ENCODE measurements around the gene ADIG.
A peak's percentile ranks its signal among the peaks of the same experiment; 100 is the strongest.
"Not testable (repeated sequence)": the region's sequence is repeated elsewhere in the genome, so short reads cannot be mapped to it uniquely, and the experiment has no call there.

ADIG gene

DNA sequence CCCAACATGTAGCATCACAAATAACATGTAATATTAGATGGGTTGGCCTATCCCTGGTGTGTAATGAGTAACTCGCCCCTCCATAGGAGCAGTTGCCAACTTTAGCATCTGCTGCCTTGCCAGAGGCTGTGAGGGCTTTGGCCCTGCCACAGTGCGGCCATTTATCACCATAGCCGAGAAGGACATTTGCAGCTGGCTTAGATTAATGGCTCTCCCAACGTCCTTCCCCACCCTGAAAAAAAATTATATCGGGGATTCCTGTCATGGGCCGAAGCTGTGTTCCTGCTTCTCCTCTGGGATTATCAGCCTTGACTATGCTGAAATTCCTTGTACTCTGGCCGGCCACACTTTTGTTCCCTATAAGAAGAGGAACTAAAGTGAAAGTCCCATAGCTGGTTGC is 7.6 kb upstream of the ADIG start:
- DNase-seq (ENCODE audit: low spot score), result no peak

DNA sequence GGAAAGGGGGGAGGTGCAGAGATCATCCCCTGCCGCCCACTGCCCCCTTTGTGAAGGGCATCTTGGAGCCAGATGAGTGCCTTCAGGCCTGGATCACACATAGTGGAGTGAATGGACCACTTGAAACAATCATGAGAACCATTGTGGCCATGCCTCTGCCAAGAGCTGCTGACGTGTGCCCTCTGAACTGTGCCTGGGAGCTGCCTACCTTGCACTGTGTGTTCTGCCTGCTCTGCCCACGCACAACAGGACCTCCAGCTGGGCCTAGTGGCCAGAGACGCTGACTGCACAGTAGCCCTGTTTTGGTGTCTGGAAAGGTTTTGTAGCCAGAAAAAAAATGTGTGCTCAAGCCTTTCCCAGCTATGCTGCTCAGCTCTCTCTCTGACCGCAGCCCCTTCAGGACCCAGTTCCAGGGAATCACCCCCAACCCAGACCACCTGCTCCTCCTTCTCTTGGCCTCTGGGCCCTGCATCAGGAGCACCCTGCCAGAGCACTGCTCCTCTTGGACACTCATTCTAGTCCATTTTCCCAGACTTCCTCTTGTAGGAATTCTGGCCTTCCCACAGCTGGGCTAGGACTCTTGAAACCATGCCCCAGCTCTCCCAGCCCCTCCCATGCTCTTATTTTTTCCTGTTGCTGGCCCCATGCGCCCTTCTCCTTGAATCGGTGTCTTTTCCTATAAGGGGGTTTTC is 1.6 kb upstream of the ADIG start:
- no peak for DNase-seq (ENCODE audit: low spot score)

DNA sequence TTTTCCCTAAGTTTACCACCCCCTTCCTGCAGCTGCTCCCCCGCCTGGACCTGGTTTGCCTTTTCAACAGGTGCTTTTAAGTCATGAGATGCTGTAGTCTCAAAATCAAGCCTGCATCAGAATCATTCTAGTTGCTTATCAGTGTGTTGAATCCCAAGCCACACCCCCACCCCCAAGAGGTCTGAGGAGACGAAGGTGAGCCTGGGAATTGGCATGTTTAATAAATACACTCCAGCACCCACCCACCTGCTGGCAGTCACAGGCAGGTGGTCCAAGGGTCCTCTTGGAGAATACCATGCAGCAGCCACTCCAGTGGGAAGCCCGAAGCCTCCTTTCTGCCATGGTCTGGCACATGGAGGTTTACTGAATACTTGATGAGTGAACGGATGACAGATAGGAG is 1.1 kb upstream of the ADIG start:
- no peak for DNase-seq (ENCODE audit: low spot score)

DNA sequence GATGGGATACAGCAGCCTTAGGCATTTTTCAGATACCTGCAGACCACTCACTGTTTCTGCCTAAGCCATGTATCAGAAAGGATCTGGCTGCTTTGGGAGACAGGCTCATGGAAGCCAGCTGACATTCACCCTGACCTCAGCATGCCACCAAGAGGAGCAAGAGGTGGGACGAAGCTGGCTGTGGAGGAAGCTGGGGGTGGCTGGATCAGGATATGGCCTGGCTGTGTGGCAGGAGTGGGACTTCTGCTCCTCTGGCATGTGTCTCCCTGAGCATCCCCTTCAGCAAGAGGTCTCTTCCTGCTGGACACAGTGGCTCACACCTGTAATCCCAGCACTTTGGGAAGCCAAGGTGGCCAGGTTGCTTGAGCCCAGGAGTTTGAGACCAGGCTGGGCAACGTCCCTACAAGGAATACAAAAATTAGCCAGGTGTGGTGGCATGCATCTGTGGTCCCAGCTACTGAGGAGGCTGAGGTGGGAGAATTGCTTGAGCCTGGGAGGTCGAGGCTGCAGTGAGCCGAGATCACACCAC is 897 bp downstream of the ADIG start:
- DNase-seq (ENCODE audit: low spot score), result no peak

DNA sequence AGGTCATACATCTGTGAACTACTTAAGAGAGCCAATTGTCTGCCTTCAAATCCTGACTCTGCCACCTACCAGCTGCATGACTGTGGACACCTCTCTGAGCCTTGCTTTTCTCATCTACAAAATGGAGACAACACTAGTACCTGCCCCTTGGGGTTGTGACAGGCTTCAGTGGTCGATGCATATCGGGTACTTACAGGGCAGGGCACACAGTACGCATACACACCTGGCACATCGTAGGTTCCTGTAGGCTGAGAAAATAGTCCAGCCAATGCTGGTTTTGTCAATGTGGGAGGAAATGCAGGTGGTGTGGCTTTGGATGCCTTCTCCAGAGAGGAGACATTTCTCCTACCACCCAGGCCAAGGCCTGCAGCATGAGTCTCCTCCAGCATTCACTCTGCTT is 2.3 kb downstream of the ADIG start:
- DNase-seq (ENCODE audit: low spot score), result no peak

DNA sequence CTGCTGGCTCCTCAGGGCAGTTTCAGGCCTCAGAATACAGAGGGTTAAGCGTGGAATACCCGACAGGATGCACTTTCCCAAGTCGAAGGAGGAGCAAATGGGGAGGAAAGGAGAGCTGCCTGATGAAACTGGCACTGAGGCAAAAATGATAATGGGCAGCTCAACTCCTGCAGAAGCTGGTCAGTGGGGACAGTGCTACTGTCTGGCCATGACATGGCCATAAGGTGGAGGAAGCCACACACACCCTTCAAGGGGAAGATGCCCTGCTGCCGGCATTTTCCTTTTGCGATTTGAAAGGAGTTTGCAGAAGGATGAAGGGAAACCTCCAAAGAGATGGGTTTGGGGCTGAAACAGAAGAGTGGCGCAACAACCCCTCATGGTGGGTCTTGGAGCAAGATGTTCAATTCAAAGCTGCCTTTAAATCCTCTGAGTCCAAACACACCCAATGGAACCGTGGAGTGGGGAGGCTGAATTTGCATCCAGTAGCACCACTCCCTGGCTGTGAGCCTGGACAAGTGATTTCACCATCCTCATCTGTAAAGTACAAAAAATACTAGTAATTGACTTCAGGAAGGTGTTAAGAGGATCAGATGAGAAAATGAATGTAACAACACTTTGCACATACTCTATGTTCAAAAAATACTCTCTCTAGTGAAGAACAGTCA is 3.2 kb downstream of the ADIG start:
- DNase-seq (ENCODE audit: low spot score), result no peak

DNA sequence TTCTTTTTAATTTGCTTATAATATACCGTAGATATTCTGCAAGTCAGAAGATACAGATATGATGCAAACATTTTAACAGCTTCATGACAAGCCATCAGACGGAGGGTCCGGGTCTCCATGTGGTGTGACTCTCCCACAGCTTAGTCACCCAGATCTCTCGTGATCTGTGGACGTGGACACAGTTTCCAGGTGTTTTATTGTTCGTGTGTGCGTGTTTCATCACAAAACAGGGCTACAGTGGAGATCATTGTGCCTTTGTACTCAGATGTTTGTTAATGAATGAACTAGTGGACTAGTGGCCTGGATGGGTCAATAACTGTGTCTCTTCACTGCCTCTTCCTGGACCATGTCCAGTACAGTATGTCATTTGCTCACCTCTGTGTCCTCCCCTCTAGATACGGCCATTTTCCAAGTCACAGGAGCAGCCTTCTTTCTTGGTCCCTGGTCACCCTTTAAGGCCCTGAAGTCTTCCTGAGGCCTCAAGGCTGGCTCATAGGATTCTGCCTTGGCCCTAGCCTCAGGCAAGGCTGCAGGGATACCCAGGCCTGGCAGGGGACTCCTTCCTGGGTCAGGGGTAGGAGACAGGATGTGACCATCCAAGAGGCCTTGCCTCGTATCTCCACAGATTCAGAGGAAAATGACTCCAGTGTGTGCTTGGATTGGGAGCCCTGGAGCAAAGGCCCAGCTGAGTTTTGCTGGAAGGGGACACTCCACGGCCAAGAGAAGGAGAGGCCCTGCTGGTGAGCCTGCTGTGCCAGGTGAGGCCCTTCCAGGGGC is 4.6 kb downstream of the ADIG start:
- DNase-seq (ENCODE audit: low spot score), result no peak

DNA sequence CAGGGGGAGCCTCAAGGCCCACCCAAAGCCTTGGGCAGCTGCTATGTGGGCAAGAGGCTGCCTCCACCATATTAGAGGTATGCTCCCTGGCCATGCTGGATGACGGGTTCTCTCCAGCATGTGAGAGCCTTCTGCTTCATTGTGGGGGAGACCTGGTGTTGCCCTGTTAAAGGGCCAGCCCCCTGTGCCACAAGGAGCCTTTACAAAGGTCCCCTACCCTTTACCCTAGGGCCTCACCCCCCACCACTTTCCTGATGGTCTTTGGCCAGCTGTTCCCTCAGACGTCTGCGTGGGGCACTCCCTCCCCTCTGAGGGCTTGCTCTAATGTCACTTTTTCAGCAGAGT is 5.2 kb downstream of the ADIG start:
- DNase-seq (ENCODE audit: low spot score), result no peak

DNA sequence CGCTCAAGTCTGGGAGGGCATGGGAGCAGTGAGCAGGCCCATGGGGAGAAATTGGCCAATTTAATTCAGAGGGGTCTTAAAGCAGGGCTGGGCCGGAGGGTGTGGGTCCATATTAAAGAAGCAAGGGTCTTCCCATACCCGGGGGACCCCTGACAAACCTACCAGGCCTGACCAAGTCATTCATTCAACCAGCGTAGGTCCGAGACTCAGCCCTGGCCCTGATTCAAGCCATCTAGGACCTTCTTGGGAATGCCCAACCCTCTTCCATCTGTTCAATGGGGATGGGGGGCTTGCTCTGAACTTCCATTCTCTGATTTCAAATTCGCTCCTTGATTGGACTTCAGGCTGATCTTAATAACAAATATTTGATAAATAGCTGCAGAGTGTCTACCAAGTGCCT is 7.3 kb downstream of the ADIG start:
- no peak for DNase-seq (ENCODE audit: low spot score)

DNA sequence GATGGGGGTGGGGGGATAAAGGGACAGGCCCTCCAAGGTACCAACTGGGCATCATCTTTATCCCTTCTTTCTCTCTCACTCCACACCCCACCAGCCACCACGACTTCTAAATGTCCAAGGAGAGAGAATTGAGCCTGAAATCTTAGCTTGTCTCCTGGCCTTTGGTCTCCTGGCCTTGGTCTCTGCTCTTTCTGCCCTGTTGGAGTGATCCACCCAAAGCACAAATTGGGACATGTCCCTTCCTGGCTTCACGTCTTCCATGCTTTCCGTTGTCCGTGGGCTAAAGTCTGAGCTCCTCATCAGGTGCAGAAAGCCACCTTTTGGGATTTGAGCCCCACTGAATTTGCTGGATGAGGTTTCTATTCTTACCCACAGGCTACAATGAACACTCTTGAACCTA is 8.4 kb downstream of the ADIG start:
- no peak for DNase-seq (ENCODE audit: low spot score)

DNA sequence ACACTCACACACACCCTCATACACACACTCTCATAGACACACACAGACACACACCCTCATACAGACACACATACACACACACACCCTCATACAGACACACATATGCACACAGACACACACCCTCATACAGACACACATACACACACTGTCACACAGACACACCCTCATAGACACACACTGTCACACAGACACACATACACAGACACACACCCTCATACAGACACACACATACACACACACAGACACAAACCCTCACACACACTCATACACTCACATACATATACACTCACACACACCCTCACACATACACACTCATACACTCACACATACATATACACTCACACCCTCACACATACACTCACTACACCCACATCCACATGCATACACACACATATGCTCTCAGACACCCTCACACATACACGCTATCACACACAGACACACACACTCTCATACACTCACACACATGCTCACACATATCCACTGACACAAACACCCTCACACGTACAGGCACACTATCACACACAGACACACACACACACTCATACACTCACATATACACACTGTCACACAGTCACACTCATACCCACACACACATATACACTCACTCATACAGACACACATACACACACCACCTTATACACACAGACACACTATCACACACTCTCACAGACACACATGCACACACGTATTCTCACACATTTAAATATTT is 9.1 kb downstream of the ADIG start:
- DNase-seq (ENCODE audit: low spot score), result no peak

DNA sequence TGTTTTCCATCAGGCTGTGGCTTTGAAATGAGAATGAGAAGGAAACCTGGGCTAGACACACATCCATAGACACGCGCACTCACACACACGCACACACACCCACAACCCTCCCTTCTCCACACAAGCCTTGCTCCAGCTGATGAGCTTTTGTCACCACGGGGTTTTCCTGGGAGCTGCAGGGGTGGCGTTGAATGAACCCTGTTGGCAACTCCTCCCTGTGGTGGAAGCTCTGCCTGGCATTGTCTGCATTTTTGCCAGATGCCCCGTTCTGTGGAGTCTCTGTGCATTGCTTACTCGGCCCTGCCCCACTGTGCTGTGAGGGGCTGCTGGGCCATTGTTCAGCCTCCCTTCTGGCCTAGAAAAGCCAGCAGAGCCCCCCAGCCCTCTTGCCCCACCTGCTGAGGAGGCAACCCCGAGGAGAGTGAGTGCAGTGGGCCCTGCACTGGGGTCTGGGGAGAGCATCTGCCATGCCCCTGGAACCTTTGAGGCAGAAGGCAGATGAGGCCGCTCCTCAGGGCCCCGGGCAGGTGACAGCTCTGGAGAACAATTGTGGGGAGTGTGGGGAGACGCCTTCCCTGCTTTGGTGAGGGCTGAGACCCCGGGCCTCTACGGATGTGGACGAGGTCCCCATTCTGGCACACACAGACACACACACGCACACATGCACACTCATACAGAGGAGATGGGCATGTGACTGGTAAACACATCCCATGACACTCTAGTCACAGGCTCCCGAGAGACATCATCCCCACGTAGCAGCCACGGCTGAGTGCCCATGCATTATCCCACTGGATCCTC is 9.9 kb downstream of the ADIG start:
- DNase-seq (ENCODE audit: low spot score), result no peak

DNA sequence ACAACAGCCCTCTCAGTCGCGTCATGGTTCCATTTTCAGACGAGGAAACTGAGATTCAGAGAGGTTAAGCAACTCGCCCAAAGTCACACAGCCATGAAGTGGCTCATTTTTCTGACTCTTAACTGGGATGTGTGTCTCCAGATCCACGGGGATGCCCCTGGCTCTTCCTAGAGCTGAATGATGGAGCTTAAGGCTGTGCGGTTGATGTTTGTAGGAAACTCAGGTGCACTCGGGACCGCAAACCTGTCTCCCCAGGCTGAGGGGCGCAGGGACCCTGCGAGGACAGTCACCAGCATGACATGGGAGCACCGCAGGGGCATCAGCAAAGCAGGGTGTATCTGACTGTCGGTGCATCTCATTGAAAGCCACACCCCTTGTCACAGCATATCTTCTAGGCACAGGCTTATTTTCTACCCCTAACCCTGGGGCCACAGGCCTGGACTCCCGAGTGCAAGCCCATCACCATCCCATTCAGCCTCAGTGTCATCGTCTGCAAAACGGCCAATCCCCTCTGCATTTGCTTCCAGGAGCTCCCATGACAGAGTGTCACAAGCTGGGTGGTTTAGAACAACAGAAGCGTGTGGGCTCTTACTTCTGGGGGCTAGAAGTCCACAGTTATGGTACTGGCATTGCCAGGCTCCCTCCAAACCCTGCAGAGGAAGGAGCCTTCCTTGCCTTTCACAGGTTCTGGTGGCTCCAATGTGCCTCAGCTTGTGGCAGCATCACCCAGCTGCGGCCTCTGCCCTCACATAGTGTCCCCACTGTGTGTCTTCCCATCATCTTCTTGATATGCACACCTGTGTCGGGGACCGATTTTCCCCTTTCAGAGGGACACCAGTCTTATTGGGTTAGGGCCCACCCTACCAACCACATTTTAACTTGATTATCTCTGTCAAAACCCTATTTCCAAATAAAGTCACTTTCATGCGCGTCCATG is 10.7 kb downstream of the ADIG start:
- DNase-seq (ENCODE audit: low spot score), result no peak

DNA sequence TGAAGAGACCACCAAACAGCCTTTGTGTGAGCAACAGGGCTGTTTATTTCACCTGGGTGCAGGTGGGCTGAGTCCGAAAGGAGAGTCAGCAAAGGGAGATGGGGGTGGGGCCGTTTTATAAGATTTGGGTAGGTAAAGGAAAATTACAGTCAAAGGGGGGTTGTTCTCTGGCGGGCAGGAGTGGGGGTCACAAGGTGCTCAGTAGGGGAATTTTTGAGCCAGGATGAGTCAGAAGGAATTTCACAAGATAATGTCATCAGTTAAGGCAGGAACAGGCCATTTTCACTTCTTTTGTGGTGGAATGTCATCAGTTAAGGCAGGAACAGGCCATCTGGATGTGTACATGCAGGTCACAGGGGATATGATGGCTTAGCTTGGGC is 11.4 kb downstream of the ADIG start:
- DNase-seq (ENCODE audit: low spot score), result not testable (repeated sequence)

DNA sequence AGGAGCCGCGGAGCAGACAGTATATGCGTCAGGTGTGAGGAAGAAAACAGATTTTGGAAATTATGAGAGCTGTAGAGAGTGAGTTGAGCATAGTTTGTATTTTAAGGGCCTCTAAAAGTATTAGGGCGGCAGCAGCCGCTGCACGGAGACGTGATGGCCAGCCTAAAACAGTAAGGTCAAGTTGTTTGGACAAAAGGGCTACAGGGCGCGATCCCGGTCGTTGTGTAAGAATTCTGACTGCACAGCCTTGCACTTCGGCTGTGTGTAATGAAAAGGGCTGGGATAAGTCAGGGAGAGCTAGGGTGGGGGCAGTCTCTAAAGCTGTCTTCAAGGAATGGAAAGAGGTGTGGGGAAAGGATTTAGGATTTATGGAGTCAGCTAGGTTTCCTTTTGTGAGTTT is 13.3 kb downstream of the ADIG start:
- not testable (repeated sequence) for DNase-seq (ENCODE audit: low spot score)

DNA sequence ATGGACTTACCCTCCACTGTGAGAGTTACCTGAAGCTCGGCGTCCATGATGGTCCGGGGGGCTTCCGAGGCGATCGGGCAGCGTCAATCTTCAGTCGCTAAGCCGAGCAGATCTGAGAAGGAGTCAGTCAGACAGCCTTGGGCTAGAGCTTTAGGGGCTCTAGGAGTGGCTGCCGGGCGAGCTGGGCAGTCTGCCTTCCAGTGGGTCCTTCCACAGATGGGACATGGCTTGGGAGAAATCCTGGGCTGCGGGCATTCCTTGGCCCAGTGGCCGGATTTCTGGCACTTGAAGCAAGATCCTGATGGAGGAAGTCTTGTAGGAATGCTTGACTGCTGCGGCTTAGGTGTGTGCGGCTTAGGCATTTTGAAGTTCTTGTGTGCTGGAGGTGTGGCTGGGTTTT is 14.9 kb downstream of the ADIG start:
- not testable (repeated sequence) for DNase-seq (ENCODE audit: low spot score)

DNA sequence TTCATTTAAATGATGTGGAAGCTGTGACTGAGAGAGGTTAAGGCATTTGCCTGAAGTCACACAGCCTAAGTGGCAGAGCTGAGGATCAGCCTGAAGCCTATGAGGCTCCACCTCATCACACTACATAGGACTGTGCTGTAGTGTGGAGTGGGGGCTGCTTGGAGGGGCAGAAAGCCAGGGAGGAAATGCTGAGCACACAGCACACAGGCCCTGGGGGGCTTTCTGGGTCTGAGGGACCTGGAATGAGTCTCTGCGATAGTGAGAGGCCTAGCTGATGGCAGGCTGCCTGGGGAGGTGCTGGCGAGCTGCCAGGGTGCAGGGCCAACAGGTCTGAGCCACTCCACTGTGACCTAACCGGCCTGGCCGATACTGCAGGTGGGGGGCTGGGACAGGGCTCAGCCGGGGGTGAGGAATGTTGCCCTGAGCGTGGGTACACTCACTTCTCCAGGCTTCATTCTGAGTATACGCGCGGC is 18.4 kb downstream of the ADIG start:
- no peak for DNase-seq (ENCODE audit: low spot score)

DNA sequence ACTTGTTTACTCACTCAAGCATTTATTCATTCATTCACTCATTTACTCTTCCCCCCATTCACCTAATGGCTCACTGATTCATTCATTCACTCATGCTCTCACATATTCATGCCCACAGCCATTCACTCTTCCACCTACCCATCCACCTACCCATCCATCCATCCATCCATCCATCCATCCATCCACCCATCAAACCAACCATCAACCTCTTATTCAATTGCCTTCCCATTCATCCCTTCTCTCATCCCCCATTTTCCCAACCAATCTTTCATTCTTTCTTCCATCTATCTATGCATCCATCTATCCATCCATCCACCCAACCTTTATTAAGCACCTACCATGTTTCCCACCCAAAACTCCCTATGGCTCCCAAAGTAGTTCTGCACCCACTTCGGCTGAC is 19.1 kb downstream of the ADIG start:
- DNase-seq (ENCODE audit: low spot score), result no peak

DNA sequence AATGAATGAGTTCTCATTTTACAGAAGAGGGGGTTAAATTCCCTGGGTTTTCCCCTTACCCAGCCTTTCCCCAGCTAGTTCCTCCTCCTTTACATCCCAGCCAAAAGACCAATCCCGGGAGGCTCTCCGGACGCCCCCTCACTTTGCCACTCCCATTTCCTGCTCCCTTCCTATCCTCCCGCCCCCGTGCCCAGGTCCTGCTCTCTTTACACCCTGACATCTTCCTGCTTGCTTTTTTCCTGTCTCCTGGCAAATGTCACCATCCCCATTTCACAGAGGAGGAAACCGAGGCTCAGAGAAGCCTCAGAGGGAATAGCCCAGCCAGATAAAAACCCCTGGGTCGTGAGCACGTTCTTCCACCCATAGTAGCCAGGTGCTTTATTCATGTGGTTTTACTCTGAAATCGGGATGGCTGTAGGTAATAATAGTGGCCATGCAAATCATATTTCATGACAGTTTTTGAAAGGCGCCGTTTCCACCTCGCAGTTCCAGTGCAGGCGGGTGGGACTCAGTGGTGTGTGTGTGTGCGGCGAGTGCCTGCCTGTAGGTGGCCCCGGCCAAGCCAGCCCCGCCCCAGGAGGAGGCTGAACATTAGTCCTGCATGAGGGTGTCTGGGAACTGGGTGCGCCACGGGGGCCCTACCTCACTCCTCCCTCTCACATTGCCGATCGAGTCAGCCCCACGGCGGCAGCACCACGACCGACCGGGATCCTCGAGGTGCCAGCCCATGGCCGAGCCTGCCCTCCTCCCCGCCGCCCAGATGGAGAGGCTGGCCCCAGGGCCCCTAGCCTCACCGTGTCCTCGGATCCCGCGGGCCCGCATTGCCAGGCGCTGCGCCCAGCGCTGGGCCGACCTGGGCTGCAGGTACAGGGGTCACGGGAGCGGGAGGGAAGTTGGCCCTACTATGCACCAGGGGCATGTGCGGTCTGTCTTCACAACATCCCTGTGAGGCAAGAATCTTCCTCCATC is 20.5 kb downstream of the ADIG start, which contains the start of gene ARHGAP40:
Gene ARHGAP40, plus strand, starts transcription at position 594 of the 969 bp plus-strand sequence.
- peak; percentile 64 for DNase-seq (ENCODE audit: low spot score)

Measured in ecto neural progenitor cell (in vitro differentiated cells).